Activated T-cell treated with anti-CD3 and anti-CD28 coated beads, Interleukin-2, amount 50 U/mL, for 72 hours (primary cell): ENCODE results near the gene CNPY1. TPM values are rescaled to one million over a fixed set of nuclear protein-coding genes. Genes with fewer than 3 reads are reported as not detected.
"Not testable (repeated sequence)": the region's sequence is repeated elsewhere in the genome, so short reads cannot be mapped to it uniquely, and the experiment has no call there.

Experiments used
- ATAC-seq, 2 donors: fragments of 150-1000 bp; cut with Tn5 transposase; replicated peaks in 1 of 2; 2 replicates each; pipeline ENCODE4 v1.10.0; 2021; ENCODE audit warnings: moderate library complexity in 2 of 2, mild to moderate bottlenecking in 1 of 2
- DNase-seq, 2 donors: peaks; one replicate each; pipeline ENCODE4 v3.0.0; 2021 to 2022; ENCODE audit warnings: mixed read lengths in 1 of 2
- H3K27ac Mint-ChIP-seq: one replicate; pipeline ENCODE4 v1.8.0; 2022; ENCODE audit warnings: mild to moderate bottlenecking, moderate library complexity, mixed read lengths
- H3K27me3 Mint-ChIP-seq: one replicate; pipeline ENCODE4 v1.8.0; 2022; ENCODE audit warnings: low read depth, mixed read lengths
- H3K36me3 Mint-ChIP-seq, 2 donors: one replicate each; pipeline ENCODE4 v1.8.0; 2022; ENCODE audit warnings: mixed read lengths in 2 of 2, mild to moderate bottlenecking in 1 of 2; ENCODE audit not compliant: insufficient read depth in 2 of 2
- H3K4me1 Mint-ChIP-seq: one replicate; pipeline ENCODE4 v1.8.0; 2022; ENCODE audit warnings: low read depth, mixed read lengths
- H3K4me3 Mint-ChIP-seq, 2 donors: one replicate each; pipeline ENCODE4 v1.8.0; 2022; ENCODE audit warnings: mild to moderate bottlenecking in 2 of 2, mixed read lengths in 2 of 2, moderate library complexity in 2 of 2
- H3K9me3 Mint-ChIP-seq, 2 donors: one replicate each; pipeline ENCODE4 v1.8.0; 2022; ENCODE audit warnings: mixed read lengths in 2 of 2
- total RNA-seq, 2 donors: library from RNA; stranded (reverse); gene quantifications; one replicate each; pipeline ENCODE4 v1.2.3, GENCODE V29; 2022

CNPY1 gene
- total RNA-seq, 2 donors from 2014 or later: not detected

GRCh38 chr7:155571581-155572345, 25.4 kb upstream of the CNPY1 start:
- ATAC-seq: no peak
- peaks cover 17% of the 10 kb centered on the region for H3K27me3 Mint-ChIP-seq
- no peaks in the 10 kb centered on the region for H3K36me3 Mint-ChIP-seq
- H3K9me3 Mint-ChIP-seq: no peaks in the 10 kb centered on the region
- no peak overlapping the region for H3K27ac Mint-ChIP-seq
- H3K4me3 Mint-ChIP-seq: no peak overlapping the region
- DNase-seq: no peak
- H3K4me1 Mint-ChIP-seq: no peaks in the 10 kb centered on the region

DNA sequence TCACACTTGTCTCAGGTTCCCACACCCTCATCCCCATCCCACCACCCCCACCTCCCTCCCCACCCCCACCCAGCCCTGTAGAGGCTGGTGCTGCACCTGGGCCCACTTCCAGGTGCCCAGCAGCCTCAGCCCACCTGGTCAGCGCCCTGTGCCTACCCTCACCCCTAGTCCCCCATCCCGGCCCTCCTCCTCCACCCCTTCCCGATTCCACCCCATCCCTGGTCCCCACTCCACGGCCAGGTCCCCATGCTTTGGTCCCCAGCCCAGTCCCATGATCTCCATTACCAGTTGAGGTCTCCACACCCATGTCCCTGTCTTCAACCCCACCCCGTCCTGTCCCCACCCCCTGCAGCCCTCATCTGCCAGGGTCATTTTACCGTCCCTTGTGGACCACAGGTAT, 24.6 kb upstream of the CNPY1 start:
- H3K27me3 Mint-ChIP-seq: peaks cover 17% of the 10 kb centered on the region
- no peaks in the 10 kb centered on the region for H3K36me3 Mint-ChIP-seq
- DNase-seq (no peak), ATAC-seq (no peak)
- H3K4me1 Mint-ChIP-seq: no peaks in the 10 kb centered on the region
- no peak overlapping the region for H3K27ac Mint-ChIP-seq
- H3K9me3 Mint-ChIP-seq: no peaks in the 10 kb centered on the region
- H3K4me3 Mint-ChIP-seq: no peak overlapping the region

GRCh38 chr7:155570171-155570958, 24.0 kb upstream of the CNPY1 start:
- Mint-ChIP-seq H3K27me3 (peaks cover 17% of the 10 kb centered on the region), H3K4me1 (no peaks in the 10 kb centered on the region), H3K9me3 (no peaks in the 10 kb centered on the region), H3K4me3 (no peak overlapping the region), H3K36me3 (no peaks in the 10 kb centered on the region), H3K27ac (no peak overlapping the region)
- ATAC-seq (no peak), DNase-seq (no peak)

GRCh38 chr7:155569681-155570080, 23.3 kb upstream of the CNPY1 start:
- no peak overlapping the region for H3K27ac Mint-ChIP-seq
- H3K4me3 Mint-ChIP-seq: no peak overlapping the region
- H3K4me1 Mint-ChIP-seq: no peaks in the 10 kb centered on the region
- DNase-seq (no peak), ATAC-seq (no peak)
- no peaks in the 10 kb centered on the region for H3K9me3 Mint-ChIP-seq
- H3K27me3 Mint-ChIP-seq: peaks cover 17% of the 10 kb centered on the region
- H3K36me3 Mint-ChIP-seq: no peaks in the 10 kb centered on the region

DNA sequence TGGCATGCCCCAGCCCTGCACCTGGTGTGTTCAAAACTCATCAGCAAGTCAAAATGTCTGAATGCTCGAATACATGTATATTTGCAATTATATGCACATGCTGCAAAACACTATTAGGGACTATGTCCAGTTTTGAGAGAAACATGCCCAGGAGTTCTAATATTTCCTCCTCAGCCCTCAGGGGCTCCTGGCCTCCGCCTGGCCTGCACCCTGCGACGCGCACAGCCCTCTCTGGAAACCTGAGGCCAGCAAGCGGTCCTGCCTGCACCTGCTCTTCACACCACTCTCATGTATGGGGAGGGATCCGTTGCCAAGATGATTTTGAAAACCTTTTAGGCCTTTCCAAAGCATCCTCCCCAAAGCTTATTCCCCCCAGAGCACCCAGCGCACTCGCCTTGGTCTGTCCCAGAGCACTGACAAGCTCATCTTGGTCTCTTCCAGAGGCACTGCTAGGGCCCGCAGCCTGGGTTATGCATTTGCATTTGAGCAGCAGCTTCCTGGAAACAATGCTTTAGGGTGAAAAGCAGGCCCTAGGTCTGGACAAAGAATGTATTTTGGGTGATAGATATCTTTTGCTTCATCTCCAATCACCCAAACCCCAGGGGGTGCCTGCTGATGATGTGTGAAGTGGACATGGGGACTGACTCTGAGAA, 22.6 kb upstream of the CNPY1 start:
- Mint-ChIP-seq H3K36me3 (no peaks in the 10 kb centered on the region), H3K27ac (no peak overlapping the region), H3K4me3 (no peak overlapping the region), H3K27me3 (peaks cover 17% of the 10 kb centered on the region), H3K4me1 (no peaks in the 10 kb centered on the region), H3K9me3 (no peaks in the 10 kb centered on the region)
- no peak for ATAC-seq
- DNase-seq: no peak

DNA sequence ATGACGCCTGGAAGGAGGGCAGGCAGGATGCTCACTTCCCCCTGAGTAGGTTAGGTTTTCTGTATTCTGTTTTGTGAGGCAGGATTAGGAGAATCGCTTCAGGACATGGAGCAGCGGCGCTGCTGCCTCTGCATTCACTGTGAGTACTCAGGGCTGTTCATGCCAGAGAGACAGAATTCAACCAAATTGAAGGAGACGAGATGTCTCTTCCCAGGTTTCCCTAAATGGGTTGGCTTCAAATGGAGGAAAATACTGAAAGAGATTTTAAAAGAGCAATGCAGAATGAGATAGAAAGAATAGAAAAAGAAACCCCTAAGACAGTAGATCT, 21.9 kb upstream of the CNPY1 start:
- no peak for DNase-seq
- no peak for ATAC-seq
- no peaks in the 10 kb centered on the region for H3K9me3 Mint-ChIP-seq
- no peaks in the 10 kb centered on the region for H3K4me1 Mint-ChIP-seq
- no peak overlapping the region for H3K27ac Mint-ChIP-seq
- H3K36me3 Mint-ChIP-seq: no peaks in the 10 kb centered on the region
- H3K4me3 Mint-ChIP-seq: no peak overlapping the region
- H3K27me3 Mint-ChIP-seq: peaks cover 17% of the 10 kb centered on the region

DNA sequence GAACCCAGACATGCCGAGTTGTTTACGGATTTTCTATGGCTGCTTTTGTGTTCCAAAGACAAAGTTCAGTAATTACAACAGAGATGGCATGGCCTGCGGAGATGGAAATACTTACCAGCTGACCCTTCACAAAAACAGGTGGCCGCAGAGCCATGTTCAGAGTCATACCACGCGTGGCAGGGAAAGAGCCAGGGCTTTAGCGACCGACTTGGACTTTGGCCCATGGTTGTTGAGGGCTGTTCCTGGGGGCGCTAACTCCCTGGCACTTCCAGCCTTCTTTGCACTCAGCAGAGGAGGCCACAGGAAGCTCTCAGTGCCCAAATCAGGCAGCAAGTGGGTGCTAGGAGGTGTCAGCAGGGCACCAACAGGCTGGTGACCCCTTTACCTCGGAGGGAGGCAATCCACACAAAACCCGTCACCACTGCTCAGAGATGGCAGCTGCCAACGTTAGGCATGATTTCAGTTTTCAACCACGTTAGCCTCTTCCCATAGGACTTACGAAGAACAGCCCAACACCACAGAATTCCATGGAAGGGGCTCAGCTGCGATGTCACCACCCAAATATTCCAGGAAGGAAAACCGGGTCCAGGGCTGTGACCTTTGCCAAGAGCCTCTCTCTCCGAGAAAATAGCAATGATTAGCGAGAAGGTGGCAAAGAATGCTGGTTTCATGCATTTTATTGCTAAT, 21.4 kb upstream of the CNPY1 start:
- Mint-ChIP-seq H3K9me3 (no peaks in the 10 kb centered on the region), H3K4me3 (no peak overlapping the region), H3K27ac (no peak overlapping the region), H3K27me3 (peaks cover 15% of the 10 kb centered on the region), H3K4me1 (no peaks in the 10 kb centered on the region), H3K36me3 (no peaks in the 10 kb centered on the region)
- DNase-seq (no peak), ATAC-seq (no peak)

DNA sequence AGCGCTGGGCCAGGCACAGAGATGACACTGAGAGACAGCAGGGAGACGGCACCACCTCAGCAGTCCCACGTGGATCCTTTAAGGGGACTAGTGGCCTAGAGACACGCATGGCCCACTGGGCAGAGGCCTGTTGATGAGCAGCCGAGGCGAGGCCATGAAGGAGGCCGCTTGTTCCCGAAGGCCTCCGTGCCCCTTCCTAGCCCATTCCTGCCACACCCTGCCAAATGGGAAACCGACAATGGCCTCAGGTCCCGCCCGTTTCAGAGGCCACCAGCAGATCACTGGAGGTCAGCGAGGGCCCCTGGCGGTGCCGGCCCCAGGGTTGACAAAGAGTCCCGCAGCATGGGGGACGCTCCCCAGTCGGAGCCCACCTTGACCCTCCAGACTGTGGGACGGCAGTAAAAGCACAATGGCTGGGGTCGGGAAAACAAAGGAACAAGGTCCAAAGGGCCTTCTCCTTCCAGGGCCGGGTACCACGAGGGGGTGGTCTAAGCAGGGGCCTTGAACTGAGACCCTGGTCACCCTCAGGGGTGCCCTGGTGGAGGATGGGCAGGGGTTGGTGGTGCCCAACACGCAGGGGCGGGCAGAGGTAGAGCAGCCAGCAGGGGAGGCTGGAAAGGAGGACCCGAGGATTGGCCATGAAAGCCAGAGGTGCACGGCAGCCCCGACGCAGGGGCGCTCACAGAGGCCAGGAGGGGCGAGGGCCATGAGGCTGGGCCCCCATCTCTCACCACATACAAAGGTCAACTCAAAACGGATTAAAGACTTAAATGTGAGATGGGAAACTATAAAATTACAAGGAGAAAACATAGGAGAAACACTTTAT, 19.9 kb upstream of the CNPY1 start:
- Mint-ChIP-seq H3K27me3 (peaks cover 4% of the 10 kb centered on the region), H3K4me1 (no peaks in the 10 kb centered on the region), H3K9me3 (no peaks in the 10 kb centered on the region), H3K27ac (no peak overlapping the region), H3K4me3 (no peak overlapping the region), H3K36me3 (no peaks in the 10 kb centered on the region)
- DNase-seq (no peak), ATAC-seq (no peak)

DNA sequence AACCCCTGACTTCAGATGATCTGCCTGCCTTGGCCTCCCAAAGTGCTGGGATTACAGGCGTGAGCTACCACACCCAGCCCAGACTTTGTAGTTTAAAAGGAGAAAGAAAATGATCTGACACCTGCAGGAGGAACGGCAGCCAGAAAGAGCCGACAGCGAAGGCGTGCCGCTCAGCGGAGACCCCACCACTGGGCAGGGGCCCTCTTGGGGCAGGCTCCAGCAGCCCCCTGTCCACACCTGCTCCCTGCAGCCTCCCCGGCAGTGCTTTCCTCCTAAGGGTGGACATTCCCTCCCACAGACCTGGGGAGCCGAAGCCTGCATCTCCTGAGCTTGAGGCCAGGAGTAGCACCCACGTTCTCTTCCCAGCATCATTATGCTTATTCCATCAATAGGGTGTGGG, 19.2 kb upstream of the CNPY1 start:
- H3K9me3 Mint-ChIP-seq: no peaks in the 10 kb centered on the region
- H3K4me1 Mint-ChIP-seq: no peaks in the 10 kb centered on the region
- H3K4me3 Mint-ChIP-seq: no peak overlapping the region
- no peak for ATAC-seq
- H3K36me3 Mint-ChIP-seq: no peaks in the 10 kb centered on the region
- no peak for DNase-seq
- no peak overlapping the region for H3K27ac Mint-ChIP-seq
- peaks cover 5% of the 10 kb centered on the region for H3K27me3 Mint-ChIP-seq

DNA sequence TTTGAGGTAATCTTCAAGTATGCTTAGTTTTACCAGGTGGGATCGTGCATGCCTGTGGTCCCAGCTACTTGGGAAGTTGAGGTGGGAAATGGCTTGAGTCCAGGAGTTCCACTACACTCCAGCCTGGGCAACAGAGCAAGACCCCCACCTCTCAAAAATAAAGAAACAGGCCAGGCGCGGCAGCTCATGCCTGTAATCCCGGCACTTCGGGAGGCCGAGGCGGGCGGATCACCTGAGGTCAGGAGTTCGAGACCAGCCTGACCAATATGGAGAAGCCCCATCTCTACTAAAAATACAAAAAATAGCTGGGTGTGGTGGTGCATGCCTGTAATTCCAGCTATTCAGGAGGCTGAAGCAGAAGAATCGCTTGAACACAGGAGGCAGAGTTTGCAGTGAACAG, 16.6 kb upstream of the CNPY1 start:
- not testable (repeated sequence) for H3K4me3 Mint-ChIP-seq, H3K27ac Mint-ChIP-seq, DNase-seq, H3K36me3 Mint-ChIP-seq, H3K9me3 Mint-ChIP-seq, H3K4me1 Mint-ChIP-seq, ATAC-seq
- peaks cover 13% of the 10 kb centered on the region for H3K27me3 Mint-ChIP-seq

DNA sequence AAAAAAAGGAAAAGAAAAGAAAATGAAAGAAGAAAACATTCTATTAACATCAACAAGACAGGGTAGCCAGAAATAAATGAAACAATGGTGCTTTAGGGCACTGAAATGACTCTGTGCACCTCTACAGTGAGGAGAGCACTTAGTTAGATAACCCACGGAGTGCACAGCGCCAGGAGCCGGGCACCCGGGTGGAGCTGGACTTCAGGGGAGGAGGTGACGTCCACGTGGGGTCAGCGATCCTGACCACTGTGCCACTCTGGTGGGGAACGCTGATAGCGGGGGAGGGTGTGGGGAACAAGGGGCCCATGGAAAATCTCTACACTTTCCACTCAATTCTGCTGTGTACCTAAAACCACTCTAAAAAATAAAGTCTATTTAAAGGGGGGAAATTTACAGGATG, 15.7 kb upstream of the CNPY1 start:
- H3K36me3 Mint-ChIP-seq: no peaks in the 10 kb centered on the region
- H3K27ac Mint-ChIP-seq: no peak overlapping the region
- DNase-seq: no peak
- no peak for ATAC-seq
- no peaks in the 10 kb centered on the region for H3K9me3 Mint-ChIP-seq
- H3K4me1 Mint-ChIP-seq: no peaks in the 10 kb centered on the region
- peaks cover 13% of the 10 kb centered on the region for H3K27me3 Mint-ChIP-seq
- H3K4me3 Mint-ChIP-seq: no peak overlapping the region

DNA sequence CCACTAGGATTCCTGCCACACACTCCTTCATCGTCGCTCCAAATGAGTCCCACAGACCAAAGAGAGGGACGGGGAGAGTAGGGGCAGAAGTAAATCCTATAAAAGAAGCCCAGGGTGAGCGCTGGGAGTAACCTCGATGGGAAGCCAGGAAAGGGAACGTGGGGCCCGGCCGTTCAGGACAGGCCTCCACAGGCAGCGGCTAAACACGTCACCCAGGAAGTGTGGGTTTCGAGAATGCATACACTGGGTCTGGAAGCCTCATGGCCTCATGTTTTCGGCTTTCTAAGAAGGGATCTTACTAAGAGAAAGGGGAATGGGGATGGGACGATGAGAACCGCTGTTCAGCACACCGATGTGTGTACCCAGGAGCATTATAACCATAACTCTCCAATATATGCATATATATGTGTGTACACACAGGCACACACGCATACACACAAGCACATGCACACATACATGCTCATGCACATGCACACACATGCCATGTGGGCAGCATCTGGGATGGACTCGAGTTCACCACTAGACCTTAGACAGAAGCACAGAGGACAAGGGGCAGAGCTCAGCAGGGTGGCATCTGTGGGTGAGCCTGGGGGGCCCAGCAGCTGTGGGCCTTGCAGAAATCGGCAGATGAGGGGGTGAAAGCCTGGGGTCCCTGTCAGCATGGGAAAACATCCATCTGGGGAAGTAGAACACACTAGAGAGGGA, 14.8 kb upstream of the CNPY1 start:
- Mint-ChIP-seq H3K4me3 (no peak overlapping the region), H3K27me3 (peaks cover 13% of the 10 kb centered on the region), H3K27ac (no peak overlapping the region), H3K4me1 (no peaks in the 10 kb centered on the region), H3K9me3 (no peaks in the 10 kb centered on the region), H3K36me3 (no peaks in the 10 kb centered on the region)
- DNase-seq: no peak
- no peak for ATAC-seq
